Measurements from ENCODE around the gene CHML.
"Not testable (repeated sequence)": the region's sequence is repeated elsewhere in the genome, so short reads cannot be mapped to it uniquely, and the experiment has no call there.

The CHML gene

DNA sequence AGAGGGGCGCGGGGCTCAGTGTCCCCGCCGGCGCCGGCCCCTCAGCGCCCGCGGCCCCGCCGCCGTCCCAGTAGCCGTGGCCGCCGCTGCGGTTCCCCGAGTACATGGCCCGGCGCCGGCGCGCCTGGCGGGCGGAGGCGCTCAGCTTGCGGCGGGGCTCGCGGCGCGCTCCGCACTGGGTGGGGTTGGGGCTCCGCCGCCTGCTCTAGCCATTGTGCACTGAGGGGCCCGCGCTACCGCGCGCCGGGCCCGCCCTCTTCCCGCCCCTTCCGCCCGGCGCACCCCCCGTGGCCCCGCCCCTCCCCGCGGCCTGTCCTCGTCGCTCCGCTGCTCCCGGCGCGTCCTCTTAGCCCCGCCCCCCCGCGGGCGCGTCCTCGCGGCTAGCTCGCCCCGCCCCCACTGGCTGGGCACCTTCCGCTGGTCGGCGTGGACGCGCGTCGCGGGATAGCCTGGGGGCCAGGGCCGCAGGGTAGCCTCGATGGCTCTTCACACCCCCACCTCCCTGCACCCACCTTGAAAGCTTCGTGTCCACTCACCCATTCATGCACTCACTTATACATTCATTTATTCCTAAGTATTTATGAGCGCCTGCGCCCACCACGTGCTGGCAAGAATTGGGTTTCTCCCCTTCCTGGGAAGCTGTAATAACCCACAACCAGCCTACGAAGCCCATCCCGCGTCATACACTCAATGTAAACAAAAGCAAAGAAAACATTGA, at the start of gene CHML, which contains the start of gene OPN3:
Gene CHML, minus strand, starts transcription at position 221 of the 718 bp plus-strand sequence. CDS start 4,603 bp downstream, outside the sequence.
Gene OPN3, minus strand, starts transcription at position 221 of the 718 bp plus-strand sequence. Its CDS starts 115 bp downstream, at position 106.
- DNase-seq = peak; percentile 82

- peak; percentile 22 for DNase-seq
Observed at GRCh38 chr1:241688940-241689368, 48.8 kb upstream of the CHML start.

- DNase-seq = no peak
Observed at GRCh38 chr1:241684108-241684507, 43.9 kb upstream of the CHML start.

GRCh38 chr1:241682921-241683320, 42.8 kb upstream of the CHML start:
- DNase-seq = no peak

- not testable (repeated sequence) for DNase-seq
Observed at GRCh38 chr1:241681861-241682448, 41.8 kb upstream of the CHML start.

DNA sequence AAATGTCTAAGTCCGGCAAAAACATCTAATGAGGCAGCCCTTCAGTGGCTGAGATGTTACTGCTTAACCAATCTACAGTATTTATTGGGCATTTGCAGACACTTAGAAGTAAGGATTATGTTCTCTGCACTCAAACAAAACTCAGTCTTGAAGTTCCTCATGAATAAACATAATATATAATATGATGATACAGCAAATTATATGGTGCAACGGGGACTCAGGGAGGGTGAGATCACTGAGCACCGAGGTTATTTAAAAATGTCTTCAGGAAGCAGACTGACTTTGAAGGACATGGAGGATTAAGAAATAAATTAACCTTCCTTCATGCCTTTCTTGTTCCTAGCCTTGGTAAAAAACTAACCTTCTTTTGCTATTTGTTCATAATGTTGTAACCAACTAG, 39.8 kb upstream of the CHML start:
- no peak for DNase-seq

DNA sequence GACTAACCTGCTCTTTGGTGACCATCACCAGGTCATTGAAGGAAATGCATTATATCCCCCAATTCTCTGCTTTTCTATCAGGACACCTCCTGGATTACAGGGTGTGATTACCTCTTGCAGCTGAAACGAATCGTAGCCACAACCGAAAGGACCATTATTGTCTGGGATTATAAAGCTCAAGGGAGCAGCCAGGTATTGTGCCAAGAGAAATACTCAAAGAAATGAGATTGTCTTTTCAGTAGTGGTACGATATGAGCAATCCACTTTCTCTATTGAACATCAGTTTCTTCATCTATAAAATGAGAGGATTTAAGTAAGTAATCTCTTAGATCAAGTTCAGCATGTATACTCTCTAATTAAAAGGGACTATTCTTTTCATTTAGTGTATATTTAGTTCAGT, 39.2 kb upstream of the CHML start:
- no peak for DNase-seq

GRCh38 chr1:241678536-241678935, 38.4 kb upstream of the CHML start:
- DNase-seq = no peak

- no peak for DNase-seq
Observed at GRCh38 chr1:241677201-241677600, 37.0 kb upstream of the CHML start.

- DNase-seq = no peak
Observed at GRCh38 chr1:241675983-241676382, 35.8 kb upstream of the CHML start.

GRCh38 chr1:241674805-241675384, 34.7 kb upstream of the CHML start:
- DNase-seq = no peak

DNA sequence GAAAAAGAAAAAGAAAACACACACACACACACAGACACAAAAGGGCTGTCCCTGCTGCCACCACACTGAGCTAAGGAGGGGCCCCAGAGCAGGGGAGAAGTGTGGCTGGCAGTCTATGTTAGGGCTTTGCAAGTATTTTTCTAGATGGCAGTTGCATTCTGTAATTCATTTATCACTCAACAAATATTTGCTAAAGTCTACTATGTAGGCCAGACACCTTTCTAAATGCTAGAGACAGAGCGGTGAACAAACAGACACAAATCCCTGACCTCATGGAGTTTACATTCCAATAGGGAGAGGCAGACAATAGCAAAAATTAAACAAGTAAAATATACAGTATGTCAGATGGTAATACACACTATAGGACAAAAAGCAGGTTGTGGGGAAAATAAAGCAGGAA, 32.1 kb upstream of the CHML start:
- DNase-seq = no peak

GRCh38 chr1:241666419-241666818, 26.2 kb upstream of the CHML start:
- no peak for DNase-seq

DNA sequence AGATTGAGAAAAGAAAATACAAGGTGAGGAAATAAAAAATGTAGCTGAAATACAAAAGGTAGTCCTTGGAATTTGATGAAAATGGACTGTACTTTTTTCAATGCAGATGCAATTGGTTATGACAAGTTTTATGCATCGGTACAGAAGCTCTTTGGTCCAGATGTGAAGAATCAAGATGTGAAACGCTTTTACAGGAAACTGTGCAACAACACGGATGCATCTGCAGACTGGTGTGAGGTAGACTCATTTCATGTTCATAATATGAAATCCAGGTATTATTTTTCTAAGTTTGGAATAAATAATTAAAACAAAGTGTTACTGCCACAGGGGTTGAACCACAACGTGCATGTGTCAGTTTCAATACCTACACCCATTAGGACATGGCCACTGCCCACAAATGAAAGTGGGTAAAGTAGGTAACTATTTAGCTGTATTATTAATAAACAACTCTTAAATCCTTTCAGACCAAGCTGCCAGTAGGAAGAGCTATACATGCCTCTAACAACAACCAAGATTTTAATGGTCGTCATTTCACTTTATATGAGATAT, 20.3 kb upstream of the CHML start:
- DNase-seq = no peak

- DNase-seq = not testable (repeated sequence)
Observed at GRCh38 chr1:241659016-241659415, 18.8 kb upstream of the CHML start.

DNA sequence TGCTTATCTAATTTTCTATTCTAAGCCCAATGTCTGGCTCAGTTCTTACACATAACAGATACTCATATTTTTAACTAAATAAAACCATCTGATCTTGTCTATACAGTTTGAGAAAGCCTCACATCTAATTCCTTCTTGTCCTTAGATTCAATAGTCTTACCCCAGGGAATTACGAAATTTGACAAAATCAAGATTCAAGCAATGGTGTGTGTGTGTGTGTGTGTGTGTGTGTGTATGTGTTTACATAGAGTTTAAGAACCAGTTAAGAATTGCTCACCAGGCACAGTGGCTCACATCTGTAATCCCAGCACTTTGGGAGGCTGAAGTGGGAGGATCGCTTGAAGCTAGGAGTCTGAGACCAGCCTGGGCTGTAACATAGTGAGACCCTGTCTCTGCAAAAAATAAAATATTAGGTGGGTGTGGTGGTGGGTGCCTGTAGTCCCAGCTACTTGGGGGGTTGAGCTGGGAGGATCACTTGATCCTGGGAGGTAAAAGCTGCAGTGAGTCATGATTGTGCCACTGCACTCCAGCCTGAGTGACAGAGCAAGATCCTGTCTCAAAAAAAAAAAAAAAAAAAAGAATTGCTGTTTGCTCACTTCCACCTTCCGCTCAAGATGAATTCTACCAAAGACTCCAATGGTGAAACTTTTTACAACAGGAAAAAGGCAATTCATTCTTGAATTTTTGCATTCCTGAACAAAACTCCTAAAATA, 18.1 kb upstream of the CHML start:
- DNase-seq = peak; percentile 59

DNA sequence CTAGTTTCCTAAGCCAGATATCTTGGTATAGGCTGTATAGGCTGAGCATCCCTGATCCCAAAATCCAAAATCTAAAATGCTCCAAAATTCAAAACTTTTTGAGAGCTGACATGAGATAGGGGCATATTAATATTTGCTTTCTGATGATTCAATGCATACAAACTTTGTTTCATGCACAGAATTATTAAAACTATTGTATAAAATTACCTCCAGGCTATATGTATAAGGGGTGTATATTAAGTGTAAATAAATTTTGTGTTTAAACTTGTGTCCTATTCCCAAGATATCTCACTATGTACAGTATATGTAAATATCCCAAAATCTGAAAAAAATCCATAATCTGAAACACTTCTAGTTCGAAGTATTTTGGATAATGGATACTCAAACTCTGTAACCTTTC, 14.5 kb upstream of the CHML start:
- DNase-seq = no peak

DNA sequence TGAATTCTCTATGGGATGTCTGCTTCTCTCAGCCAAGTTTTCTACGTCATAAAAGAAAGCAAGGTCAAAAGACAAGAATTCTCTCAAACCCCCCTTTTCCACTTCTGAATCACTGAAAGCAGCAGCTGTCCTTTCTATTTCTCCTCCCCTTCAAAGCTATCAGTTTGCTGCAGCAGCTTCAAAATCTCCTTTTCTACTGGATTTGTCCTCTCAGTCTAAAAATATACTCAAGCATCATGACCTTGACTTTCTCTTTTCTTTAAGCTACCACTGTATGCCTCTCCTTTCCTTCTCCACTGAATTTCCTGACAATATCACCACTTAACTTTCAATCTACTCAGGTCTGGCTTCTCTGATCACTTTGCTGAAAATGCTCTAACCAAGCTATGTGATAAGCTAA, 13.8 kb upstream of the CHML start:
- no peak for DNase-seq

DNA sequence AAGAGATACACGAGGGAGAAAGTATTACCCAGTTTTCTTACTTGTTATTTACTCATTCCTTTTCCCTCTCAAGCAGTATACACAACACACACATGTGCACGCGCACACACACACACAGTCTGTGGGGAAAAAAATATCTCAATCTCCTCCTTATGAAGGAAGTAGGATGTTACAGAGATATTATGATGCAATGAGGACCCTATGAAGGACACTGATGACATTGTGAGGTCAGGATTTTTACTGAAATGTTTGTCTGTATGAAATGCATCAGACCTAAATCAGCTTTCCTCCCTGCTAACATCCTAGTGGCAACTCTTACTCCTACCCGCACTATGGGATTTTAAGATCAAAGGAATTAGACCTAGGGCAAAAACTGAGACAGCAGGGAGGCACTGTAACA, 11.8 kb upstream of the CHML start, which contains the start of gene WDR64:
Gene WDR64, plus strand, starts transcription at position 270 of the 400 bp plus-strand sequence. CDS start 204 bp downstream, outside the sequence.
- DNase-seq = peak; percentile 45

DNA sequence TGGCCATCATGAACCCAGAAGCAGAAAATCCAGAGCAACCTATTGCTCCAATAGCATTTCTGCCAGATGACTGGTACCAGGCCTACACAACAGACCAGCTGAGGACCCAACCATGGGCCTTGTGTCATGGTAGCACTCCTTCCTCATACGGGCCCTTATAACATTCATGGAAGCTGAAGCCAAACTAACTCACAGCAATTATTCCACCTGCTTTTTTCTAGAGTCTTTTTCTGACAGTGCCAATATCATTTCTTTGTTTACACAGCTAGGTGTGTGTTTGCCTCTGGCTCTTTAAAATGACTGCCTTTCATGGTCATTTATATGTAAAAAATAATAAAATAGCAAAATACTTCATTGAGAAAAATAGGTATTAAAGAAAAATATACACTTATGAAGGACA, 8.0 kb upstream of the CHML start:
- DNase-seq = no peak

DNA sequence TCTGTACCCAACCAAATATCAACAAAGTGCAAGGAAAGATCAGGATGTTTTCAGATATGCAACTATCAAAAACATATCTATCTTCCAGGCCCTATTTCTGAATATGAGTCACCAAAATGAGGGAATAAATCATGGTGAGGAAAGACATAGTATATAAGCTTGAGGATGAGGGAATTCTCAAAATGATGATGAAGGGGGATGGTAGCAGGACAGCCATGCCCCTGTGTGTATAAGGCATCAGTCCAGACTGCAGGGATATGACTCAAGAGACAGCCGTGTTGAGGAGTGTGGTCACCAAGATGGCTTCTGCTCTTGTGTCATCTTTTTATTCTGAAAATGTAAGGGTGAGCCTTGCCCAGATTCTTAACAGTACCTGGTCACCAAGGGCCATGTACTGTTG, 7.5 kb upstream of the CHML start:
- peak; percentile 83 for DNase-seq

- DNase-seq = no peak
Observed at GRCh38 chr1:241646201-241646600, 6.0 kb upstream of the CHML start.

- DNase-seq = no peak
Observed at GRCh38 chr1:241645199-241645598, 5.0 kb upstream of the CHML start.
